IMR-90 (cell line): ENCODE results near the gene FOSL1. TPM values are rescaled to one million over a fixed set of nuclear protein-coding genes. Genes with fewer than 3 reads are reported as not detected.

Experiments used
- ATAC-seq: fragments of 200-7000 bp; cut with Tn5 transposase; 2 replicates; pipeline ENCODE4 v1.9.1; 2020; ENCODE audit warnings: low read depth, mild to moderate bottlenecking, moderate library complexity
- BruUV-seq: library from RNA; stranded (reverse); fragments of 400-500 nt; replicated peaks from 2 replicates; lab custom pipeline; 2021; lab: Mats Ljungman, UMichigan
- CTCF ChIA-PET: fragments of 300-600 bp; formaldehyde crosslinking; extraction: SDS; loops from one replicate; lab custom pipeline; 2021; ENCODE audit warnings: antibody characterized with exemption; lab: Yijun Ruan, JAX
- POLR2A ChIA-PET: fragments of 300-600 bp; sonication (Branson Sonifier 250); formaldehyde crosslinking; loops from one replicate; lab custom pipeline; 2022; ENCODE audit warnings: antibody characterized with exemption; ENCODE audit not compliant: unreplicated experiment; lab: Charles Lee
- DNase-seq: peaks from one replicate; pipeline ENCODE4 v3.0.0; 2013
- H2AFZ ChIP-seq: replicated peaks from 2 replicates; pipeline ENCODE3; 2013; ENCODE audit warnings: low read length, mild to moderate bottlenecking; ENCODE audit not compliant: poor library complexity
- H2AK5ac ChIP-seq: 2 replicates; pipeline ENCODE4 v1.6.1; 2013; ENCODE audit warnings: low read depth, low read length, inconsistent platforms
- H2AK9ac ChIP-seq: replicated peaks from 2 replicates; pipeline ENCODE3; 2013; ENCODE audit warnings: mild to moderate bottlenecking, low read depth, low read length, moderate library complexity; ENCODE audit not compliant: poor library complexity
- H2BK120ac ChIP-seq: 2 replicates; pipeline ENCODE4 v1.6.1; 2013; ENCODE audit warnings: low read depth, low read length, inconsistent platforms
- H2BK15ac ChIP-seq: 3 replicates; pipeline ENCODE4 v1.6.1; 2013; ENCODE audit warnings: low read depth, low read length, inconsistent platforms
- H2BK20ac ChIP-seq: 2 replicates; pipeline ENCODE4 v1.6.1; 2013; ENCODE audit warnings: low read depth, mild to moderate bottlenecking, inconsistent platforms, low read length, moderate library complexity
- H2BK5ac ChIP-seq: 2 replicates; pipeline ENCODE4 v1.6.1; 2013; ENCODE audit warnings: mild to moderate bottlenecking, low read depth, low read length, inconsistent platforms; ENCODE audit not compliant: poor library complexity, severe bottlenecking
- H3K14ac ChIP-seq: replicated peaks from 2 replicates; pipeline ENCODE4 v1.6.1; 2013; ENCODE audit warnings: low read depth, low read length, inconsistent platforms
- H3K18ac ChIP-seq: 2 replicates; pipeline ENCODE4 v1.6.1; 2013; ENCODE audit warnings: low read depth, low read length, control low read depth
- H3K23ac ChIP-seq: 2 replicates; pipeline ENCODE4 v1.6.1; 2013; ENCODE audit warnings: low read depth, low read length, inconsistent platforms
- H3K27ac ChIP-seq: 2 replicates; pipeline ENCODE4 v1.5.1; 2013; ENCODE audit warnings: mild to moderate bottlenecking, control low read depth, low read length; ENCODE audit not compliant: insufficient read depth
- H3K27me3 ChIP-seq: 2 replicates; pipeline ENCODE4 v1.6.1; 2013; ENCODE audit warnings: low read length; ENCODE audit not compliant: control insufficient read depth, insufficient read depth
- H3K36me3 ChIP-seq: 2 replicates; pipeline ENCODE4 v1.6.1; 2013; ENCODE audit warnings: low read length, mixed read lengths; ENCODE audit not compliant: control insufficient read depth, insufficient read depth
- H3K4ac ChIP-seq: 2 replicates; pipeline ENCODE4 v1.6.1; 2013; ENCODE audit warnings: low read depth, low read length, inconsistent platforms
- H3K4me1 ChIP-seq: 2 replicates; pipeline ENCODE4 v1.6.1; 2013; ENCODE audit warnings: low read length, mixed read lengths; ENCODE audit not compliant: control insufficient read depth, insufficient read depth
- H3K4me2 ChIP-seq: 2 replicates; pipeline ENCODE4 v1.6.1; 2013; ENCODE audit warnings: low read depth, mild to moderate bottlenecking, control low read depth, low read length, moderate library complexity
- H3K4me3 ChIP-seq: 2 replicates; pipeline ENCODE4 v1.5.1; 2013; ENCODE audit warnings: low read depth, mild to moderate bottlenecking, control low read depth, low read length, moderate library complexity; ENCODE audit not compliant: insufficient read depth
- H3K56ac ChIP-seq: 2 replicates; pipeline ENCODE4 v1.6.1; 2013; ENCODE audit warnings: low read length, inconsistent platforms; ENCODE audit not compliant: insufficient read depth; ENCODE audit errors: extremely low read depth
- H3K79me1 ChIP-seq, 2 experiments: 2 replicates each; pipeline ENCODE4 v1.6.1; 2013; ENCODE audit warnings: low read length in 2 of 2, inconsistent platforms in 1 of 2, low read depth in 1 of 2
- H3K9ac ChIP-seq: 2 replicates; pipeline ENCODE4 v1.6.1; 2013; ENCODE audit warnings: low read depth, low read length, control low read depth
- H3K9me1 ChIP-seq: 2 replicates; pipeline ENCODE4 v1.6.1; 2013; ENCODE audit warnings: low read length, inconsistent platforms; ENCODE audit not compliant: insufficient read depth
- H3K9me3 ChIP-seq: 2 replicates; pipeline ENCODE4 v1.6.1; 2013; ENCODE audit warnings: low read length; ENCODE audit not compliant: control insufficient read depth, insufficient read depth
- H4K20me1 ChIP-seq: 2 replicates; pipeline ENCODE4 v1.6.1; 2013; ENCODE audit warnings: low read length, inconsistent platforms; ENCODE audit not compliant: insufficient read depth
- H4K5ac ChIP-seq: 2 replicates; pipeline ENCODE4 v1.6.1; 2013; ENCODE audit warnings: mild to moderate bottlenecking, low read depth, low read length, control low read depth
- H4K8ac ChIP-seq, 2 experiments: 2 replicates each; pipeline ENCODE4 v1.6.1; 2013; ENCODE audit warnings: low read depth in 2 of 2, low read length in 2 of 2, control low read depth in 1 of 2, inconsistent platforms in 1 of 2
- H4K91ac ChIP-seq: 2 replicates; pipeline ENCODE4 v1.6.1; 2013; ENCODE audit warnings: low read depth, low read length, inconsistent platforms; ENCODE audit not compliant: insufficient read depth
- BHLHE40 ChIP-seq: fragments of 150-350 bp; IDR thresholded peaks from 2 replicates; pipeline ENCODE4 v1.6.1; 2016; ENCODE audit warnings: mild to moderate bottlenecking, low read depth, low read length
- CEBPB ChIP-seq: IDR thresholded peaks from 2 replicates; pipeline ENCODE4 v1.6.1; 2012; ENCODE audit warnings: low read depth, low read length, improper control_type of control experiment
- CHD1 ChIP-seq: IDR thresholded peaks from 2 replicates; pipeline ENCODE4 v1.6.1; 2012; ENCODE audit warnings: low read depth, low read length, improper control_type of control experiment
- FOS ChIP-seq: fragments of 150-350 bp; IDR thresholded peaks from 2 replicates; pipeline ENCODE4 v1.6.1; 2016; ENCODE audit warnings: low read depth, low read length
- MAFK ChIP-seq: IDR thresholded peaks from 2 replicates; pipeline ENCODE4 v1.6.1; 2012; ENCODE audit warnings: low read depth, low read length, improper control_type of control experiment
- MAZ ChIP-seq: IDR thresholded peaks from 2 replicates; pipeline ENCODE4 v1.6.1; 2012; ENCODE audit warnings: low read depth, mild to moderate bottlenecking, low read length, improper control_type of control experiment, moderate library complexity, borderline replicate concordance
- MXI1 ChIP-seq: IDR thresholded peaks from 2 replicates; pipeline ENCODE4 v1.6.1; 2012; ENCODE audit warnings: low read depth, mild to moderate bottlenecking, low read length, moderate library complexity, borderline replicate concordance
- NFE2L2 ChIP-seq: fragments of 150-350 bp; IDR thresholded peaks from 2 replicates; pipeline ENCODE4 v1.6.1; 2016; ENCODE audit warnings: low read depth, mild to moderate bottlenecking, low read length
- POLR2A ChIP-seq: IDR thresholded peaks from 2 replicates; pipeline ENCODE4 v1.6.1; 2012; ENCODE audit warnings: mild to moderate bottlenecking, low read depth, low read length
- RAD21 ChIP-seq: IDR thresholded peaks from 2 replicates; pipeline ENCODE4 v1.6.1; 2012; ENCODE audit warnings: low read length, improper control_type of control experiment
- RCOR1 ChIP-seq: IDR thresholded peaks from 2 replicates; pipeline ENCODE4 v1.6.1; 2012; ENCODE audit warnings: mild to moderate bottlenecking, low read length, improper control_type of control experiment; ENCODE audit not compliant: insufficient replicate concordance
- RFX5 ChIP-seq: IDR thresholded peaks from 2 replicates; pipeline ENCODE4 v1.8.0; 2012; ENCODE audit warnings: low read depth, mild to moderate bottlenecking, low read length, moderate library complexity
- SMC3 ChIP-seq: fragments of 150-350 bp; IDR thresholded peaks from 2 replicates; pipeline ENCODE4 v1.6.1; 2016; ENCODE audit warnings: low read depth, mild to moderate bottlenecking, antibody characterized with exemption, low read length, moderate library complexity
- WGBS, 2 experiments: methylation state at CpG; one replicate each; pipeline versions ENCODE4 v1.1.5 to v1.1.7; 2013; ENCODE audit warnings: missing lambda C conversion rate in 2 of 2; ENCODE audit not compliant: insufficient read length in 1 of 2; ENCODE audit errors: extremely low coverage in 2 of 2; 5-methylcytosine and 5-hydroxymethylcytosine counted together
- dilution Hi-C: fragments of 300-500 bp; cut with HindIII; formaldehyde crosslinking; loops from one replicate; pipeline ENCODE4 v1.14.3; 2018; ENCODE audit warnings: low sequenced_read_pairs; ENCODE audit not compliant: unreplicated experiment
- in situ Hi-C: fragments of 300-500 bp; cut with MboI; formaldehyde crosslinking; loops from 3 replicates; pipeline ENCODE4 v1.14.3; 2019; ENCODE audit warnings: low sequenced_read_pairs, inconsistent platforms, mixed read lengths
- intact Hi-C: fragments of 100-400 bp; cut with micrococcal nuclease; formaldehyde crosslinking; loops from 2 replicates; pipeline ENCODE4 v1.10.0; 2022
- polyA plus RNA-seq, 3 experiments: library from polyadenylated mRNA; depleted of rRNA; stranded (reverse); fragments of >200 nt; gene quantifications; 2 replicates each; pipeline ENCODE4 v1.2.3, GENCODE V29; 2012; ENCODE audit warnings: low replicate concordance in 1 of 3
- total RNA-seq: library from RNA; depleted of rRNA; stranded (reverse); fragments of >200 nt; gene quantifications from 2 replicates; pipeline ENCODE4 v1.2.3, GENCODE V29; 2012
- TF ChIP-seq, protein P1 (sequence below): fragments of 150-350 bp; IDR thresholded peaks from 2 replicates; pipeline ENCODE4 v1.6.1; 2017; ENCODE audit warnings: mild to moderate bottlenecking, antibody characterized with exemption, low read length, low read depth
- TF ChIP-seq, protein P2 (sequence below): fragments of 150-350 bp; IDR thresholded peaks from 2 replicates; pipeline ENCODE4 v1.6.1; 2016; ENCODE audit warnings: low read depth, mild to moderate bottlenecking, low read length, moderate library complexity, borderline replicate concordance
- TF ChIP-seq, protein P3 (sequence below): conservative IDR thresholded peaks from 2 replicates; pipeline ENCODE4 v1.5.1; 2012; ENCODE audit warnings: mild to moderate bottlenecking, low read depth, low read length, improper control_type of control experiment

Gene FOSL1
- total and polyA plus RNA-seq, 2 of the 4 experiments (the other 2 are of a cell fraction), result 17.2 to 107 TPM

DNA sequence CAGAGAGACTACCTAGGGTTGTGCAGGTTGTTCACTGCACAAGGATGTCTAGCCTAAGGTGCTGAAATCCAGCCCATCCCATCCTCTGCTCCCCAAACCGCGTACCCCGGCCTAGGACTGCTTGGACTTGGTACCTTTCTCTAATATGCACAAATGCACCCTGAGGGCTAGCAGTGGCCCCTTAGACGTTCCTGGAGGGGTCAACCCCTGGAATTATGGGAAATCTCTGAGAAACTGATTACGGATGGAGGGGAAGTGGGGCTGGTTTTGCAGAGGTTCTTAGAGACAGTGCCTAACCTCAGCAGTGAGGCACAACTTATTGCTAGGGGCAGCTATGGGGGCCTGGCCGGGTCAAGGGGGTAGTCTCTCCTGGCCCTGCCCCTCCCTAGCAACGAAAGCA lies 16.2 kb upstream of the FOSL1 start:
- H3K4me2 ChIP-seq, result peak overlapping the region; percentile 96
- H2BK15ac ChIP-seq, result peak overlapping the region; percentile 56; the same call in 2 of the 3 replicates
- peak overlapping the region; percentile 64 to 97 for H4K8ac ChIP-seq
- peak overlapping the region; percentile 64 for H4K5ac ChIP-seq
- ATAC-seq (no peak), DNase-seq (no peak)
- in situ Hi-C loops, result no loop called here
- ChIA-PET CTCF (interaction anchor here (1.0 kb wide), 1 partner anchor 26 kb away, joined by 9 read pairs; the partner anchor contains the start of gene CCDC85B), POLR2A (interaction anchor here (1.0 to 2.4 kb wide), 3 partner anchors 14 to 26 kb away, joined by 4 to 20 read pairs (median 17); partner anchors contain the start of genes CCDC85B, FIBP and FOSL1)
- H2BK5ac ChIP-seq, result peak overlapping the region; percentile 96
- peak overlapping the region; percentile 97 for H4K91ac ChIP-seq
- peak overlapping the region; percentile 95 for H3K14ac ChIP-seq
- peaks cover 11 to 70% of the 10 kb centered on the region in 2 experiments; a peak in 3 of 4 replicates for H3K79me1 ChIP-seq
- peak overlapping the region; percentile 100 for H2BK120ac ChIP-seq
- peak overlapping the region; percentile 99 for H2AK5ac ChIP-seq
- peak overlapping the region; percentile 97 for H3K23ac ChIP-seq
- WGBS, 2 experiments, result no CpG with 5 or more reads among the region's 7 CpGs
- no peaks in the 10 kb centered on the region for H3K9me3 ChIP-seq
- H3K36me3 ChIP-seq, result peaks cover 19% of the 10 kb centered on the region
- H3K4me1 ChIP-seq, result peaks cover 58% of the 10 kb centered on the region
- H3K27ac ChIP-seq, result peak overlapping the region; percentile 82
- H3K56ac ChIP-seq, result peak overlapping the region; percentile 90
- dilution Hi-C loops, result no loop called here
- TSS peak; percentile 62 for BruUV-seq
- H2AFZ ChIP-seq, result peak overlapping the region; percentile 71
- H2BK20ac ChIP-seq, result peak overlapping the region; percentile 92
- H3K4ac ChIP-seq, result peak overlapping the region; percentile 98
- intact Hi-C loops, result loop anchor here (5.0 kb wide), 1 partner anchor 46 kb away; the partner anchor contains the start of gene SART1
- H3K18ac ChIP-seq, result peak overlapping the region; percentile 88
- peak overlapping the region; percentile 10; the same call in 1 of the 2 replicates for H3K4me3 ChIP-seq
- peaks cover 39% of the 10 kb centered on the region for H3K9me1 ChIP-seq
- H3K9ac ChIP-seq, result peak overlapping the region; percentile 68
- no peaks in the 10 kb centered on the region for H3K27me3 ChIP-seq
- H4K20me1 ChIP-seq, result peaks cover 11% of the 10 kb centered on the region
- no peak for TF ChIP-seq MAZ
- TF ChIP-seq RAD21, result no peak
- no peak for TF ChIP-seq BHLHE40
- no peak for TF ChIP-seq SMC3
- TF ChIP-seq, protein P1, sequence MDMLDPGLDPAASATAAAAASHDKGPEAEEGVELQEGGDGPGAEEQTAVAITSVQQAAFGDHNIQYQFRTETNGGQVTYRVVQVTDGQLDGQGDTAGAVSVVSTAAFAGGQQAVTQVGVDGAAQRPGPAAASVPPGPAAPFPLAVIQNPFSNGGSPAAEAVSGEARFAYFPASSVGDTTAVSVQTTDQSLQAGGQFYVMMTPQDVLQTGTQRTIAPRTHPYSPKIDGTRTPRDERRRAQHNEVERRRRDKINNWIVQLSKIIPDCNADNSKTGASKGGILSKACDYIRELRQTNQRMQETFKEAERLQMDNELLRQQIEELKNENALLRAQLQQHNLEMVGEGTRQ, result no peak
- TF ChIP-seq RCOR1, result no peak
- TF ChIP-seq MAFK, result no peak
- TF ChIP-seq, protein P2, sequence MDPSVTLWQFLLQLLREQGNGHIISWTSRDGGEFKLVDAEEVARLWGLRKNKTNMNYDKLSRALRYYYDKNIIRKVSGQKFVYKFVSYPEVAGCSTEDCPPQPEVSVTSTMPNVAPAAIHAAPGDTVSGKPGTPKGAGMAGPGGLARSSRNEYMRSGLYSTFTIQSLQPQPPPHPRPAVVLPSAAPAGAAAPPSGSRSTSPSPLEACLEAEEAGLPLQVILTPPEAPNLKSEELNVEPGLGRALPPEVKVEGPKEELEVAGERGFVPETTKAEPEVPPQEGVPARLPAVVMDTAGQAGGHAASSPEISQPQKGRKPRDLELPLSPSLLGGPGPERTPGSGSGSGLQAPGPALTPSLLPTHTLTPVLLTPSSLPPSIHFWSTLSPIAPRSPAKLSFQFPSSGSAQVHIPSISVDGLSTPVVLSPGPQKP, result no peak
- TF ChIP-seq RFX5, result no peak
- no peak for TF ChIP-seq CHD1
- no peak for TF ChIP-seq FOS
- no peak for TF ChIP-seq NFE2L2
- TF ChIP-seq CEBPB, result no peak
- TF ChIP-seq POLR2A, result no peak
- TF ChIP-seq, protein P3, sequence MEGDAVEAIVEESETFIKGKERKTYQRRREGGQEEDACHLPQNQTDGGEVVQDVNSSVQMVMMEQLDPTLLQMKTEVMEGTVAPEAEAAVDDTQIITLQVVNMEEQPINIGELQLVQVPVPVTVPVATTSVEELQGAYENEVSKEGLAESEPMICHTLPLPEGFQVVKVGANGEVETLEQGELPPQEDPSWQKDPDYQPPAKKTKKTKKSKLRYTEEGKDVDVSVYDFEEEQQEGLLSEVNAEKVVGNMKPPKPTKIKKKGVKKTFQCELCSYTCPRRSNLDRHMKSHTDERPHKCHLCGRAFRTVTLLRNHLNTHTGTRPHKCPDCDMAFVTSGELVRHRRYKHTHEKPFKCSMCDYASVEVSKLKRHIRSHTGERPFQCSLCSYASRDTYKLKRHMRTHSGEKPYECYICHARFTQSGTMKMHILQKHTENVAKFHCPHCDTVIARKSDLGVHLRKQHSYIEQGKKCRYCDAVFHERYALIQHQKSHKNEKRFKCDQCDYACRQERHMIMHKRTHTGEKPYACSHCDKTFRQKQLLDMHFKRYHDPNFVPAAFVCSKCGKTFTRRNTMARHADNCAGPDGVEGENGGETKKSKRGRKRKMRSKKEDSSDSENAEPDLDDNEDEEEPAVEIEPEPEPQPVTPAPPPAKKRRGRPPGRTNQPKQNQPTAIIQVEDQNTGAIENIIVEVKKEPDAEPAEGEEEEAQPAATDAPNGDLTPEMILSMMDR, result no peak
- no peak for TF ChIP-seq MXI1
- peak overlapping the region; percentile 99 for H2AK9ac ChIP-seq
